ENCODE data around the gene P2RY4.
"Not testable (repeated sequence)": the region's sequence is repeated elsewhere in the genome, so short reads cannot be mapped to it uniquely, and the experiment has no call there.

The P2RY4 gene

GRCh38 chrX:70260104-70260503 is at the start of gene P2RY4:
TSS of gene P2RY4 (minus strand) at chrX:70260204. CDS start at chrX:70259624, 580 bp downstream.
- peaks cover 15% of the 10 kb centered on the region; the same call in 1 of the 2 replicates for H3K9me3 ChIP-seq (ENCODE audit: control insufficient read depth, insufficient read depth, low read depth, low read length)
- H3K4me3 ChIP-seq (ENCODE audit: low read depth, low read length) = no peak within 1 kb of the TSS
- H3K27ac ChIP-seq (ENCODE audit: low read depth, low read length) = no peak within 1 kb of the TSS
- H3K9ac ChIP-seq (ENCODE audit: low read length) = no peak within 1 kb of the TSS
- H3K36me3 ChIP-seq (ENCODE audit: control insufficient read depth, insufficient read depth, low read length) = no peaks in the 10 kb centered on the region
- no peaks in the 10 kb centered on the region for H3K27me3 ChIP-seq (ENCODE audit: control insufficient read depth, insufficient read depth, low read length)
- peaks cover 4% of the 10 kb centered on the region for H3K4me1 ChIP-seq (ENCODE audit: control insufficient read depth, insufficient read depth, low read length)

- Histone ChIP-seq H3K9ac (ENCODE audit: low read length) (no peak overlapping the region), H3K4me3 (ENCODE audit: low read depth, low read length) (no peak overlapping the region), H3K27ac (ENCODE audit: low read depth, low read length) (no peak overlapping the region), H3K4me1 (ENCODE audit: control insufficient read depth, insufficient read depth, low read length) (no peaks in the 10 kb centered on the region), H3K9me3 (ENCODE audit: control insufficient read depth, insufficient read depth, low read depth, low read length) (no peaks in the 10 kb centered on the region), H3K27me3 (ENCODE audit: control insufficient read depth, insufficient read depth, low read length) (no peaks in the 10 kb centered on the region), H3K36me3 (ENCODE audit: control insufficient read depth, insufficient read depth, low read length) (peaks cover 58% of the 10 kb centered on the region)
Measured at GRCh38 chrX:70301716-70302115, 41.7 kb upstream of the P2RY4 start.

GRCh38 chrX:70293621-70294020 is 33.6 kb upstream of the P2RY4 start:
- no peaks in the 10 kb centered on the region for H3K27me3 ChIP-seq (ENCODE audit: control insufficient read depth, insufficient read depth, low read length)
- H3K27ac ChIP-seq (ENCODE audit: low read depth, low read length) = no peak overlapping the region
- no peaks in the 10 kb centered on the region for H3K4me1 ChIP-seq (ENCODE audit: control insufficient read depth, insufficient read depth, low read length)
- peaks cover 21% of the 10 kb centered on the region for H3K36me3 ChIP-seq (ENCODE audit: control insufficient read depth, insufficient read depth, low read length)
- H3K4me3 ChIP-seq (ENCODE audit: low read depth, low read length) = no peak overlapping the region
- no peaks in the 10 kb centered on the region; the same call in 1 of the 2 replicates for H3K9me3 ChIP-seq (ENCODE audit: control insufficient read depth, insufficient read depth, low read depth, low read length)
- H3K9ac ChIP-seq (ENCODE audit: low read length) = no peak overlapping the region

- Histone ChIP-seq H3K9me3 (ENCODE audit: control insufficient read depth, insufficient read depth, low read depth, low read length) (no peaks in the 10 kb centered on the region; the same call in 1 of the 2 replicates), H3K27ac (ENCODE audit: low read depth, low read length) (no peak overlapping the region), H3K4me1 (ENCODE audit: control insufficient read depth, insufficient read depth, low read length) (no peaks in the 10 kb centered on the region), H3K36me3 (ENCODE audit: control insufficient read depth, insufficient read depth, low read length) (peaks cover 20% of the 10 kb centered on the region), H3K4me3 (ENCODE audit: low read depth, low read length) (no peak overlapping the region), H3K27me3 (ENCODE audit: control insufficient read depth, insufficient read depth, low read length) (no peaks in the 10 kb centered on the region), H3K9ac (ENCODE audit: low read length) (no peak overlapping the region)
Measured at GRCh38 chrX:70292788-70293187, 32.8 kb upstream of the P2RY4 start.

- Histone ChIP-seq H3K36me3 (ENCODE audit: control insufficient read depth, insufficient read depth, low read length) (peaks cover 29% of the 10 kb centered on the region), H3K4me1 (ENCODE audit: control insufficient read depth, insufficient read depth, low read length) (no peaks in the 10 kb centered on the region), H3K27ac (ENCODE audit: low read depth, low read length) (peak within 1 kb of the TSS; percentile 70; the same call in 1 of the 2 replicates), H3K4me3 (ENCODE audit: low read depth, low read length) (peak within 1 kb of the TSS; percentile 93), H3K9me3 (ENCODE audit: control insufficient read depth, insufficient read depth, low read depth, low read length) (no peaks in the 10 kb centered on the region; the same call in 1 of the 2 replicates), H3K27me3 (ENCODE audit: control insufficient read depth, insufficient read depth, low read length) (no peaks in the 10 kb centered on the region), H3K9ac (ENCODE audit: low read length) (peak within 1 kb of the TSS; percentile 88)
Measured at GRCh38 chrX:70289793-70290770, 30.1 kb upstream of the P2RY4 start, which contains the start of the genes KIF4A and PDZD11. TSS of gene KIF4A (plus strand) at chrX:70290104. CDS start at chrX:70290459, 355 bp downstream. TSS of gene PDZD11 (minus strand) at chrX:70289927. CDS start at chrX:70289341, 586 bp downstream.

GRCh38 chrX:70289168-70289792 is 29.3 kb upstream of the P2RY4 start:
- Histone ChIP-seq H3K9me3 (ENCODE audit: control insufficient read depth, insufficient read depth, low read depth, low read length) (no peaks in the 10 kb centered on the region; the same call in 1 of the 2 replicates), H3K4me3 (ENCODE audit: low read depth, low read length) (peak overlapping the region; percentile 93), H3K36me3 (ENCODE audit: control insufficient read depth, insufficient read depth, low read length) (peaks cover 24% of the 10 kb centered on the region), H3K9ac (ENCODE audit: low read length) (peak overlapping the region; percentile 64), H3K4me1 (ENCODE audit: control insufficient read depth, insufficient read depth, low read length) (no peaks in the 10 kb centered on the region), H3K27me3 (ENCODE audit: control insufficient read depth, insufficient read depth, low read length) (no peaks in the 10 kb centered on the region), H3K27ac (ENCODE audit: low read depth, low read length) (no peak overlapping the region)

GRCh38 chrX:70281951-70282350 is 21.9 kb upstream of the P2RY4 start, which contains the start of gene RAB41:
TSS of gene RAB41 (plus strand) at chrX:70282172. CDS start at chrX:70282218, 46 bp downstream.
- Histone ChIP-seq H3K27ac (ENCODE audit: low read depth, low read length) (no peak within 1 kb of the TSS), H3K4me3 (ENCODE audit: low read depth, low read length) (no peak within 1 kb of the TSS), H3K4me1 (ENCODE audit: control insufficient read depth, insufficient read depth, low read length) (no peaks in the 10 kb centered on the region), H3K9ac (ENCODE audit: low read length) (no peak within 1 kb of the TSS), H3K27me3 (ENCODE audit: control insufficient read depth, insufficient read depth, low read length) (peaks cover 9% of the 10 kb centered on the region; the same call in 1 of the 2 replicates), H3K36me3 (ENCODE audit: control insufficient read depth, insufficient read depth, low read length) (peaks cover 8% of the 10 kb centered on the region; the same call in 1 of the 2 replicates), H3K9me3 (ENCODE audit: control insufficient read depth, insufficient read depth, low read depth, low read length) (peaks cover 17% of the 10 kb centered on the region; the same call in 1 of the 2 replicates)

GRCh38 chrX:70280573-70280972 is 20.6 kb upstream of the P2RY4 start:
- Histone ChIP-seq H3K4me1 (ENCODE audit: control insufficient read depth, insufficient read depth, low read length) (no peaks in the 10 kb centered on the region), H3K9me3 (ENCODE audit: control insufficient read depth, insufficient read depth, low read depth, low read length) (peaks cover 24% of the 10 kb centered on the region; the same call in 1 of the 2 replicates), H3K27me3 (ENCODE audit: control insufficient read depth, insufficient read depth, low read length) (peaks cover 9% of the 10 kb centered on the region; the same call in 1 of the 2 replicates), H3K4me3 (ENCODE audit: low read depth, low read length) (no peak overlapping the region), H3K36me3 (ENCODE audit: control insufficient read depth, insufficient read depth, low read length) (no peaks in the 10 kb centered on the region; the same call in 1 of the 2 replicates), H3K27ac (ENCODE audit: low read depth, low read length) (no peak overlapping the region), H3K9ac (ENCODE audit: low read length) (no peak overlapping the region)

- H3K36me3 ChIP-seq (ENCODE audit: control insufficient read depth, insufficient read depth, low read length) = no peaks in the 10 kb centered on the region; the same call in 1 of the 2 replicates
- no peak overlapping the region for H3K4me3 ChIP-seq (ENCODE audit: low read depth, low read length)
- no peaks in the 10 kb centered on the region for H3K4me1 ChIP-seq (ENCODE audit: control insufficient read depth, insufficient read depth, low read length)
- peaks cover 24% of the 10 kb centered on the region; the same call in 1 of the 2 replicates for H3K9me3 ChIP-seq (ENCODE audit: control insufficient read depth, insufficient read depth, low read depth, low read length)
- H3K27ac ChIP-seq (ENCODE audit: low read depth, low read length) = no peak overlapping the region
- H3K9ac ChIP-seq (ENCODE audit: low read length) = no peak overlapping the region
- H3K27me3 ChIP-seq (ENCODE audit: control insufficient read depth, insufficient read depth, low read length) = peaks cover 9% of the 10 kb centered on the region; the same call in 1 of the 2 replicates
Measured at GRCh38 chrX:70279081-70279480, 19.1 kb upstream of the P2RY4 start.

GRCh38 chrX:70274029-70274428 is 14.0 kb upstream of the P2RY4 start:
- not testable (repeated sequence) for H3K9ac ChIP-seq (ENCODE audit: low read length); H3K27me3 ChIP-seq (ENCODE audit: control insufficient read depth, insufficient read depth, low read length); H3K4me3 ChIP-seq (ENCODE audit: low read depth, low read length); H3K36me3 ChIP-seq (ENCODE audit: control insufficient read depth, insufficient read depth, low read length); H3K4me1 ChIP-seq (ENCODE audit: control insufficient read depth, insufficient read depth, low read length); H3K27ac ChIP-seq (ENCODE audit: low read depth, low read length)
- H3K9me3 ChIP-seq (ENCODE audit: control insufficient read depth, insufficient read depth, low read depth, low read length) = peaks cover 11% of the 10 kb centered on the region; the same call in 1 of the 2 replicates
